GM21515 (cell line): ENCODE results near the gene YES1.
"Not testable (repeated sequence)": the region's sequence is repeated elsewhere in the genome, so short reads cannot be mapped to it uniquely, and the experiment has no call there.

Experiments
- ATAC-seq: cut with Tn5 transposase; IDR thresholded peaks from one replicate; pipeline ENCODE4 v1.9.1; 2021; ENCODE audit not compliant: unreplicated experiment

The YES1 gene

DNA sequence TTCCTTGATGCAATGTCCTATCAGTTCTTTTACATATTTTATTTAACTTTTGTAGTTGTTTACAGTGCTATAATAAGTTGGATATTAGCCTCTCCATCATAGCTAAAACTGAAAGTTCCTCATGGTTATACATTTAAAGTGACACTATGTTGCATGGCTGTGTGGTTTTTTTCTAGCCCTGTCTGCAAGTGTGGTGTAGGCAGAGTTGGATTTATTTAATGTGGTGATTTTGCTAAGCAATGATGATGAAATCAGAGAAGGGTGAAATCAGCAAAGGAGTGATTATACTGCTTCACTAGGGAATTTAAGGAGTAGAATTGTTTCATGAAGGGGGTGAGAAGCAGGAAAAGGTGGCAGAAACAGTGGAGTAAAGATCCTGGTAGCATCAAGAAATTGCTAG lies 81.3 kb downstream of the YES1 start:
- ATAC-seq = no peak

DNA sequence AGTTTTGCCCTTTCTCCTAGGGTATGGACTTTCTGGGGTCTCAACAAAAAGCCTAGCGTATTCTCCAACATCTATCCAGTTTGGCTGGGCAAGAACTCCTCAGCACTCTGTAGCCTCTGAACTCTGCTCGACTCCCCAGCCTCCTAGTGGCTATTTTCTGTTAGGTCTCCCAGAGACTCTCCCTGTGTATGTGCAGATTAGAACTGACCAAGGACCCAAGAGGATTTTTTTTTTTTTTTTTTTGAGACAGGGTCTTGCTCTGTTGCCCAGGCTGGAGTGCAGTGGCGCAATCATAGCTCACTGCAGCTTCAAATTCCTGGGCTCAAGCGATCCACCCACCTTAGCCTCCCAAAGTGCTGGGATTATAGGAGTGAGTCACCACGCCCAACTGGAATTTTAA lies 81.9 kb downstream of the YES1 start:
- ATAC-seq = not testable (repeated sequence)

GRCh38 chr18:725646-726045 lies 86.4 kb downstream of the YES1 start:
- no peak for ATAC-seq

GRCh38 chr18:723541-724080 lies 88.4 kb downstream of the YES1 start:
- no peak for ATAC-seq

DNA sequence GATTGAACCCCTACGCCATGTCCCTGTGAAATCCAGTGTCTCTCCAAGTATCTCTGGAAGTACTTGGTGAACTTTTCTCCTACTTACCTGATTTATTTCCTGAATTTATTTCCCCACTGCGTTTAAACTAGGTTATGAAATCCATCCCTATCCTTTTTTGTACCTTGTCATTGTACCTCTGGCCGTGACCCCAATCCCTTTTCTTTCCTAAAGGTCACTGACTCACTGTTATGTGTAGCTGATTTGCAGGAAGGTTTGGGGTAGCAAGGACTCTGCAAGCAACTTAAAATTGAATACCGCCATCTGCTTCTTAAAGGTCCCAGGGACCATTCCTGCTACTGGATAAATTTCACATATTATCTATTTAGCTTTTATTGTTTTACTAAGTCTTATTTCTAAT lies 95.0 kb downstream of the YES1 start:
- no peak for ATAC-seq

DNA sequence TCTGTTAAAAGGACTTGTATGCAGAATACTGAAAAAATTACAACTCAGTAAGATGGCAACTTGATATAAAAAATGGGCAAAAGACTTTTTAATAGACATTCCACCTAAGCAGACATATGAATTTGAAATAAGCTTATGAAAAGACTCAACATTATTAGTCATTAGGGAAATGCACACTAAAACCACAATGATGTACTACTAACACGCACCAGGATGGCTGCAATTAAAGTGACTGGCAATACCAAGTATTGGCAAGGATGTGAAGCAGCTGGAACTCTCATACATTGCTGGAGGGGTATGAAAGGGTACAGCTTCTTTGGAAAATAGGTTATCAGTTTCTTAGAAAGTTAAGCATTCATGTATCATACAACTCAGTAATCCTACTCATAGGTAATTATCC lies 96.4 kb downstream of the YES1 start:
- ATAC-seq = no peak

- no peak for ATAC-seq
These were observed 98.9 kb downstream of the YES1 start for GRCh38 chr18:713135-713490.

DNA sequence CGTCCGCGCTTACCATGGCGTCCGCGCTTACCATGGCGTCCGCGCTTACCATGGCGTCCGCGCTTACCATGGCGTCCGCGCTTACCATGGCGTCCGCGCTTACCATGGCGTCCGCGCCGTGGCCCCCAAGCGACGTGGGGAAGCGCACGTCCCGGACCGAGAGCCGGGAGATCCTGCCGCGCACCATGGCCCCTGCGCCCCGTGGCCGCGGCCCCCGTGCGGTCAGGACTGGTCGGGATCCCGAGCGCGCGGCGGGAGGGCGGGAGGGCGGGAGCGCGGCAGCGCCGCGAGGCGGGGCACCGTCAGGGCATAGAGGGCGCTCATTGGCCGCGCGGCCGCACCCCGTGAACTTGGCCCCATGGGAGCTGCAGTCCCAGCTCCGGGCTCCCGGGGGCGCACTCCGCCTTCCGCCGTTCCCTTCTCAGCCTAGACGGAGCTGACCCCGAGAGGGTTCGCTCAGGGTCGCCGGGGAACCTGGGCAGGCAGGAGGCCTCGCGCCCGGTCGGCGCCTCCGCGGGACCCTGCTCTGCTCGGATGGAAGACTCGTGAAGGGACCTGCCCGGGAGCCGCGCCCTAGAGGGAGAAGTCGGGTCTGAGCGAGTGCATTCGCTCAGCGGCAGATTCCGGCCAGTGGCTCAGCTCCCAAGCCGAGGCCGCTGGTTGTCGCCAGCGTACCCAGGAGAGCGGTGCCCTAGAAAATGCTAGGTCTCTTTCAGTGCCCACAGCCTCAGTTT lies 99.5 kb downstream of the YES1 start, which contains the start of gene ENOSF1:
Gene ENOSF1 (minus strand): TSS at position 230 of the 734 bp plus-strand sequence. CDS start 43 bp downstream, at position 187.
- peak; percentile 86 for ATAC-seq

- peak; percentile 76 for ATAC-seq
These were observed 100.2 kb downstream of the YES1 start for GRCh38 chr18:711657-712400.

GRCh38 chr18:711310-711656 lies 100.8 kb downstream of the YES1 start:
- peak; percentile 19 for ATAC-seq

GRCh38 chr18:710418-711300 lies 101.4 kb downstream of the YES1 start:
- no peak for ATAC-seq

- no peak for ATAC-seq
These were observed 102.3 kb downstream of the YES1 start for GRCh38 chr18:709771-710170.

DNA sequence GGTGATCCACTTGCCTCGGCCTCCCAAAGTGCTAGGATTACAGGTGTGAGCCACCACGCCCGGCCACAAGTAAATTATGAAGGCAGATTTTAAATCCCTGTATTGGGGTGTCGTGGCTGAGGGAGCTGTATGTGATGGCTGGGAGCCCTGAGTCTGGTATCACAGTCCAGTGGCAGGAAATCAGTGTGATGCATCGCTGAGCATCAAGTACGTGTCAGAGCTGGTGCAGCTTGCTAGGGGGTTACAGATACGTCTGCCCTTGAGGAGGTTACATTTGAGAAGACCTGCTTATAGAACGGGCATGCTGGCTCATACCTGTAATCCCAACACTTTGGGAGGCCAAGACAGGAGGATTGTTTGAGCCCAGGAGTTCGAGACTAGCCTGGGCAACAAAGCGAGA lies 103.9 kb downstream of the YES1 start:
- no peak for ATAC-seq

GRCh38 chr18:706405-706804 lies 105.6 kb downstream of the YES1 start:
- no peak for ATAC-seq

GRCh38 chr18:703213-703967 lies 108.7 kb downstream of the YES1 start:
- no peak for ATAC-seq

DNA sequence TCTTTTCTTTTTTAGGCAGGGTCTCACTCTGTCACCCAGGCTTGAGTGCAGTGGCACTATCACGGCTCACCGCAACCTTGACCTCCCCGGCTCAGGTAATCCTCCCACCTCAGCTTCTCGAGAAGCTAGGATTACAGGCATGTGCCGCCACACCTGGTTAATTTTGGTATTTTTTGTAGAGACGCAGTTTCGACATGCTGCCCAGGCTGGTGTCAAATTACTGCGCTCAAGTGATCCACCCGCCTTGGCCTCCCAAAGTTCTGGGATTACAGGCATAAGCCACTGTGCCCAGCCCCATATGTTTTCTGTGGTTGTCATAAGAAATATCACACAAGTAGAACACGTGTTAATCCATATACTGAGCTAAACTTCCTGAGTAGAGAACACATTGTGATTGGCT lies 114.2 kb downstream of the YES1 start:
- ATAC-seq = no peak

DNA sequence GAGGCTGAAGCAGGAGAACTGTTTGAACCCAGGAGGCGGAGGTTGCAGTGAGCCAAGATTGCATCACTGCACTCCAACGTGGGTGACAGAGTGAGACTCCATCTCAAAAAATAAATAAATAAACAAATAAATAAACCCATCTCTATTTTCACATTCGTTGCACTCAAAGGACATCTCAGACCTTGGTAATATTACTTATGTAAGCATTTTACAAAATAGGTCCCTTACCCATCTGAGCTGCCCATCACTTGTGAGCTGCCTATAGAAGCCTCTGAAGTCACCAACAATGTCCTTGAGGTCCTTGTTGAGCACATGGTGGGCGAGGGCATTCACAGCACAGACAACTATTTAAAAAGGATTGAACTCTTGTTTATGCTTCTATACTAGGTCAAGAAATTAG lies 115.0 kb downstream of the YES1 start:
- no peak for ATAC-seq

DNA sequence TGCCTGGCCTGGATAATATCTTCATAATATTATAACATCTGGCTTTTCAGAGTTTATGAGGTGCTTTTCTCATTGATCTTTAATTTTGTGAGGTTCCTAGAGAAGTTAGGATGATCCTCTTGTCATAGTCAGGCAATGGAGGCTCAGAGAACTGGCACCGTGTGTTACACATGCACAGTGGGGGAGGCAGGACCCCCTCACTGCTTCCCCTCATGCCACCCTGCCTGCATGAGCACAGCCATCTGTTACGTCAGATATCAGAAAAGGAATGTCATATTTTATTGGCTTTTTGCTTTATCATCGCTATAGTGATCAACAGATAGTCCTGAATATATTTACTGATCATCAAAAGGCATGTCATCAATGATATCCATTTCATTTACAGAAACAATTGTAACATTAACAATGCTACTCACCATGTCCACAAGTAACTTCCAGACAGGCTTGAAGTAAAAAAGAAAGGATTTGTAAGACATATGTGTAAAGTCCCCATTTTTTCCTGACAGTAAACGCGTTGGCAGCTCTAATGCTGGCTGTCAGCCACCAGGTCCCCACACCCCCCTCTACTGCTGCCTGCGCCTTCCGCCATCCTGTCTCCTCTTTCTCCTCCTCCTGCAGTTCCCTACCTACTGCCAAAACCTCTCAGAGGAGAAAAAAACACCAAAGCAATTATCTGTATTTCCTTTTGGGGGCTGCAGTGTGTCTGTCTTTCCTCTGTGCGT lies 118.4 kb downstream of the YES1 start:
- ATAC-seq = no peak

DNA sequence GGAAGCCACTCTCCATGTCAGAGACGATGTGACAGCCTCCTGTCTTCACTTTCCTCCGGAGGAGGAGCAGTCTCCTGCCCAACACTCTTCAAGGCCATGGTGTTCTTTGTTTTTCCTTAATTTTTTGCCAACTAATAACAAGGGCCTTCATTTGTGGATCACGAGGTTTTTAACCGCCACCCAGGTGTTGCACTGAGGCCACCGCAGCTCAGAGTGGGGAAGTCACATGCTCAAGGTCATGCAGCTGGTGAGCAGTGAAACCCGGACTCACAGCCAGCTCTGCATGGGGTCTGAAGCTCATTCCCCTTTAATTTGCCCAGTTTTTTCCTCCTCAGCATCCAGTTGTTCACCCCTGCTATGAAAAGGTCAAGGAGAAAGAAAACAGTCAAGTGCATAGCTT lies 119.2 kb downstream of the YES1 start:
- ATAC-seq = no peak

DNA sequence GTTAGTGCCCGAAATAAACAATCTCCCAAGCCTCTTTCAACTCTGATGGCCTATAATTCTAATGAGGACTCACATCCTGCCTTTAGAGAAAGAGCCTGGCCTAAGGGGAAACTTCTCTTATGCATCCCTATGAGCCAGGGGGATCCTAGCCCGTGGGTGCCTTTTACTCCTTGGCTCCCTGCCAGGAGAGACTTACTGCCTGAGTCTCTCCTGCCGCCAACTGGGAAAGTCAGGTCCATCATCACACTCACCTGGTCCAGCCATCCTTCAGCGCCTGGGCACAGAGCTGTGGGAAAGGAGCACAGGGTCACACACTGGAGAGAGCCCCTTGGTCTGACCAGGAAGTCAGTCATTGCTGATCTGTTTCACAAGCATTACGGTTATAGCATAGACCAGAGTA lies 123.7 kb downstream of the YES1 start:
- ATAC-seq = no peak
